Smooth muscle cell (in vitro differentiated cells): ENCODE data around the gene RANBP17. TPM values are rescaled to one million over a fixed set of nuclear protein-coding genes. Genes with fewer than 3 reads are reported as not detected.

Experiments used
- DNase-seq: peaks from one replicate; lab custom pipeline; 2025; ENCODE audit not compliant: unreplicated experiment; lab: John Stamatoyannopoulos, UW
- H2AFZ ChIP-seq: fragments of 200-600 bp; sonication (generic); 2 replicates; pipeline ENCODE4 v1.6.0; 2016; ENCODE audit warnings: antibody characterized with exemption, low read depth, mild to moderate bottlenecking
- H3F3A ChIP-seq: fragments of 200-600 bp; sonication (generic); 2 replicates; pipeline ENCODE4 v1.6.0; 2017; ENCODE audit warnings: antibody characterized with exemption, low read depth
- H3K27ac ChIP-seq: fragments of 200-600 bp; sonication (generic); 2 replicates; pipeline ENCODE4 v1.5.1; 2016; ENCODE audit warnings: low read depth, mild to moderate bottlenecking
- H3K27me3 ChIP-seq: fragments of 200-600 bp; sonication (generic); 2 replicates; pipeline ENCODE4 v1.6.1; 2016; ENCODE audit warnings: low read depth, mild to moderate bottlenecking
- H3K36me3 ChIP-seq: fragments of 200-600 bp; sonication (generic); 2 replicates; pipeline ENCODE4 v1.5.1; 2016; ENCODE audit warnings: low read depth
- H3K4me1 ChIP-seq: fragments of 200-600 bp; sonication (generic); 2 replicates; pipeline ENCODE4 v1.5.1; 2016; ENCODE audit warnings: low read depth
- H3K4me2 ChIP-seq: fragments of 200-600 bp; sonication (generic); 2 replicates; pipeline ENCODE4 v1.6.0; 2016; ENCODE audit warnings: mild to moderate bottlenecking
- H3K4me3 ChIP-seq: fragments of 200-600 bp; sonication (generic); 2 replicates; pipeline ENCODE4 v1.5.1; 2016; ENCODE audit warnings: mild to moderate bottlenecking
- H3K79me2 ChIP-seq: fragments of 200-600 bp; sonication (generic); 2 replicates; pipeline ENCODE4 v1.6.0; 2016; ENCODE audit warnings: low read depth, mild to moderate bottlenecking
- H3K9ac ChIP-seq: fragments of 200-600 bp; sonication (generic); 2 replicates; pipeline ENCODE4 v1.6.0; 2016; ENCODE audit warnings: low read depth
- H3K9me3 ChIP-seq: fragments of 200-600 bp; sonication (generic); replicated peaks from 2 replicates; pipeline ENCODE4 v1.5.1; 2016; ENCODE audit warnings: low read depth
- H4K20me1 ChIP-seq: fragments of 200-600 bp; sonication (generic); 2 replicates; pipeline ENCODE4 v1.6.0; 2016; ENCODE audit warnings: low read depth
- WGBS: methylation state at CpG from one replicate; pipeline ENCODE4 v1.1.7; 2016; ENCODE audit warnings: low lambda C conversion rate; 5-methylcytosine and 5-hydroxymethylcytosine counted together
- polyA plus RNA-seq: library from polyadenylated mRNA; unstranded; fragments of >200 nt; fragmentation: Nextera tagmentation; extraction: Ambion mirVana; gene quantifications from 2 replicates; pipeline ENCODE4 v1.2.1, GENCODE V29; 2016
- total RNA-seq: library from RNA; depleted of rRNA; stranded (reverse); fragments of >200 nt; gene quantifications from 2 replicates; pipeline ENCODE4 v1.2.3, GENCODE V29; 2014
- TF ChIP-seq, protein P1 (sequence below): fragments of 200-600 bp; sonication (generic); IDR thresholded peaks from 2 replicates; pipeline ENCODE4 v1.5.1; 2017; ENCODE audit warnings: borderline replicate concordance, mild to moderate bottlenecking, antibody characterized with exemption; ENCODE audit not compliant: insufficient read depth, poor library complexity, severe bottlenecking

Gene RANBP17
- total and polyA plus RNA-seq, 2 experiments from 2014 or later: 13.0 to 42.6 TPM

DNA sequence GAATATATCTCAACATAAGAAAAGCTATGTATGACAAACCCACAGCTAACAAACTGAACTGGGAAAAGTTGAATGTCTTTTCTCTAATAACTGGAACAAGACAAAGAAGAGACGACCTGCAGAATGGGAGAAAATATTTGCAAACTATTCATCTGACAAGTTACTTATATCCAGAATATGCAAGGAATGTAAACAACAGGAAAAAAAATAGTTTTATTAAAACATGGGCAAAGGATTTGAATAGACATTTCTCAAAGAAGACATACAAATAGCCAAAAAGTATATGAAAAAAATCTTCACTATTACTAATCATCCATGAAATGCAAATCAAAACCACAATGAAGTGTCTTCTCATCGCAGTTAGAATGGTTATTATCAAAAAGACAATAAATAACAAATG lies 265.5 kb downstream of the RANBP17 start:
- Histone ChIP-seq H3K27me3 (no peaks in the 10 kb centered on the region), H3F3A (no peaks in the 10 kb centered on the region), H2AFZ (no peak overlapping the region), H4K20me1 (no peaks in the 10 kb centered on the region), H3K9me3 (no peaks in the 10 kb centered on the region), H3K4me2 (no peak overlapping the region), H3K27ac (no peak overlapping the region), H3K4me1 (no peaks in the 10 kb centered on the region), H3K36me3 (no peaks in the 10 kb centered on the region), H3K4me3 (no peak overlapping the region), H3K79me2 (no peaks in the 10 kb centered on the region), H3K9ac (no peak overlapping the region)
- TF ChIP-seq, protein P1, sequence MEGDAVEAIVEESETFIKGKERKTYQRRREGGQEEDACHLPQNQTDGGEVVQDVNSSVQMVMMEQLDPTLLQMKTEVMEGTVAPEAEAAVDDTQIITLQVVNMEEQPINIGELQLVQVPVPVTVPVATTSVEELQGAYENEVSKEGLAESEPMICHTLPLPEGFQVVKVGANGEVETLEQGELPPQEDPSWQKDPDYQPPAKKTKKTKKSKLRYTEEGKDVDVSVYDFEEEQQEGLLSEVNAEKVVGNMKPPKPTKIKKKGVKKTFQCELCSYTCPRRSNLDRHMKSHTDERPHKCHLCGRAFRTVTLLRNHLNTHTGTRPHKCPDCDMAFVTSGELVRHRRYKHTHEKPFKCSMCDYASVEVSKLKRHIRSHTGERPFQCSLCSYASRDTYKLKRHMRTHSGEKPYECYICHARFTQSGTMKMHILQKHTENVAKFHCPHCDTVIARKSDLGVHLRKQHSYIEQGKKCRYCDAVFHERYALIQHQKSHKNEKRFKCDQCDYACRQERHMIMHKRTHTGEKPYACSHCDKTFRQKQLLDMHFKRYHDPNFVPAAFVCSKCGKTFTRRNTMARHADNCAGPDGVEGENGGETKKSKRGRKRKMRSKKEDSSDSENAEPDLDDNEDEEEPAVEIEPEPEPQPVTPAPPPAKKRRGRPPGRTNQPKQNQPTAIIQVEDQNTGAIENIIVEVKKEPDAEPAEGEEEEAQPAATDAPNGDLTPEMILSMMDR: no peak
- 85% methylated on average over 2 of the region's 2 CpGs for WGBS
- DNase-seq: no peak

DNA sequence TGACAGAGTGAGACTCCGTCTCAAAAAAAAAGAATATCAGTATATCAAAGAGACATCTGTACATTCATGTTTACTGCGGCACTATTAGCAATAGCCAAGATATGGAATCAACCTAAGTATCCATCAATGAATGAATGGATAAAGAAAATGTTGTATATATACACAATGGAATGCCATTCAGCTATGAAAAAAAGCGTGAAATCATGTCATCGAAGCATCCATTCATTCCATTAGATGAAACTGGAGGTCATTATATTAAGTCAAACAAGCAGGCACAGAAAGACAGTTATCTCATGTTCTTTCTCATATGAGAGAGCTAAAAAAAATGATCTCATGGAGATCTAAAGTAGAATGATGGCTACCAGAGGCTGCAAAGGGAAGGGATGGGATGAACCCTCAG lies 266.3 kb downstream of the RANBP17 start:
- no peak overlapping the region for H3K27ac ChIP-seq
- H3K79me2 ChIP-seq: no peaks in the 10 kb centered on the region
- H3F3A ChIP-seq: no peaks in the 10 kb centered on the region
- TF ChIP-seq, protein P1: no peak
- no peak overlapping the region for H2AFZ ChIP-seq
- H3K4me3 ChIP-seq: no peak overlapping the region
- H3K27me3 ChIP-seq: no peaks in the 10 kb centered on the region
- H3K9me3 ChIP-seq: no peaks in the 10 kb centered on the region
- H3K4me1 ChIP-seq: no peaks in the 10 kb centered on the region
- no peak for DNase-seq
- no peak overlapping the region for H3K4me2 ChIP-seq
- H3K9ac ChIP-seq: no peak overlapping the region
- H4K20me1 ChIP-seq: no peaks in the 10 kb centered on the region
- WGBS: 98% methylated on average over 4 of the region's 4 CpGs
- no peaks in the 10 kb centered on the region for H3K36me3 ChIP-seq

DNA sequence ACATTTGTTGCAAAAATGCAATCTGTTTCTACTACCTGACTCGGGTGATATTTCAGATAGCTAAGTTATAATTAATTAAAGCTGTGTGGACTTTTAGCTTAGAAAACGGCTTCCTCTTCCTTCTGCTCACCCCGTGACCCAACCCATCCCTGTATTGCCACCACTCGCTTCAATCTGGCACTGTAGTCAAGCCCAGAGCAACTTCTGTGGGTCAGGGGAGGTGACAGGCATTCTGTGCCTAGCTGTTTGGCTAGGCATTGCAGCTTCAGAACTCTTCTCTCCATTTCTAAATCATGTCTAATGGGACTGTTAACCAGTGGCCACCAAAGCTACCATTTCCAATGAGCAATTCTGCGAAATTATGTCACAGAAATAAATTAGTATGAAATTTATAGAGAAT lies 267.5 kb downstream of the RANBP17 start:
- Histone ChIP-seq H3K79me2 (no peaks in the 10 kb centered on the region), H3K9ac (no peak overlapping the region)

DNA sequence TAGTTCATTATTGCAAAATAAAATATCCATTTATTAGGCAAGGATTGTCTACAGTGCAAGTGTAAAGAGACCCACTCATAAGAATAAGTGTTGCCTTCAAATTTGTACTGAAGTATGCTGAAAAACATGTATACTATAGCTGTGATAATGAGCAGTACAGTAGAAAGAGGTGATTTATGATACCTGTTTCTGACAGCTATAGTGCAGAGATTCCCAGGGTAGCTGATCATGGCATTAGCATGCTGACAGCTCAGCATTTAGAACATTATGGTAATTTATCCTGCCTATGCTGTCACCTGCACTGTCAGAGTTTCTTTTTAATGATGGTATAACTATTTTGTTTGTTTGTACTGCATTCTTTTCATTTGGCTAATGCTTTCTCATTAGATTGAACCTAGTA lies 269.7 kb downstream of the RANBP17 start:
- no peak overlapping the region for H3K27ac ChIP-seq
- no peaks in the 10 kb centered on the region for H4K20me1 ChIP-seq
- no peak overlapping the region for H3K4me3 ChIP-seq
- H3K9ac ChIP-seq: no peak overlapping the region
- TF ChIP-seq, protein P1: no peak
- no peak overlapping the region for H3K4me2 ChIP-seq
- no peak overlapping the region for H2AFZ ChIP-seq
- H3K36me3 ChIP-seq: no peaks in the 10 kb centered on the region
- H3K4me1 ChIP-seq: no peaks in the 10 kb centered on the region
- no peaks in the 10 kb centered on the region for H3K79me2 ChIP-seq
- no peaks in the 10 kb centered on the region for H3K27me3 ChIP-seq
- DNase-seq: no peak
- H3K9me3 ChIP-seq: no peaks in the 10 kb centered on the region
- no peaks in the 10 kb centered on the region for H3F3A ChIP-seq

More for the DNA sequence above, 267.5 kb downstream of the RANBP17 start:
- no peak overlapping the region for H3K4me2 ChIP-seq
- no peak overlapping the region for H3K27ac ChIP-seq
- no peak for DNase-seq
- no peaks in the 10 kb centered on the region for H4K20me1 ChIP-seq
- no peaks in the 10 kb centered on the region for H3K4me1 ChIP-seq
- H3K27me3 ChIP-seq: no peaks in the 10 kb centered on the region
- H3K36me3 ChIP-seq: no peaks in the 10 kb centered on the region
- H2AFZ ChIP-seq: no peak overlapping the region
- TF ChIP-seq, protein P1: no peak
- no peak overlapping the region for H3K4me3 ChIP-seq
- WGBS: 88% methylated on average over 5 of the region's 5 CpGs
- no peaks in the 10 kb centered on the region for H3K9me3 ChIP-seq
- no peaks in the 10 kb centered on the region for H3F3A ChIP-seq
